C1 segment of cervical spinal cord (tissue), 14 donors: ENCODE data around the gene SDCBP2.

Experiments used
- DNase-seq, 14 donors: peaks; one replicate each; lab custom pipeline; 2025; lab: John Stamatoyannopoulos, UW

The SDCBP2 gene

DNA sequence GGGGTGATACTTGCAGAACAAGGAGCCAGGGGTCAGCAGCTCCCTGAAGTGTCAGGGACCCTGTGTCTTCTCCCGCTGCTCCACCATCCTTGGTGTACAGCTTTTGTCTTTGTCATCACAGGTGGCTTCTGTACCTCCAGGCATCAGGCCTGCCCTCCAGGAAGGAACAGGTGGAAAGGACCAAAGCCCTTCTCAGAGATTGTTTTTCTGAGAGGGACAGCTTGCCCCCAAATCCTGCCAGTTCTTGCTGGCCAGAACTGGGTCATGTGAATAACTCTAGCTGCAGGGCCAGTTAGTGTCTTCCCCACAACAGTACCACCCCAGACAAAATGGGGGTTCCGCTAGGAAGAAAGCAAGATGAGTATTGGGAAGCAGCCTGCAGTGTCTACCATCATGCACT, 31.5 kb downstream of the SDCBP2 start:
- DNase-seq: peak in 1 of 14 donors; percentile 64

DNA sequence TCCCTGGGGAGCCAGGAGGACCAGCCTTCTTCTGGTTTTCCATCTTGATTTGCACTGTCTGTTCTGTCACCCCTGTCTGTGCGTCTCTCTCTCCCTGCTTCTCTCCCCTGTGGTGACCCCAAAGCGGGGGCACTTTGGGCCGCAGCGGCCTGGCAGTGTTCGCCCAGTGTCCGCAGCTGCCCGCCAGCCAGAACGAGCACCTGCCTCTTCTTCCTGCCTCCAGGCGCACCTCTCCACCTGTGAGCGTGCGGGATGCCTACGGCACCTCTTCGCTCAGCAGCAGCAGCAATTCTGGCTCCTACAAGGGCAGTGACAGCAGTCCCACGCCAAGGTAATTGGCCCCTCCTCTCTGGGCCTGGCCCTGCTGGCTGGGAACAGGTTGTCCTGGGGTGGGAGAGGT, 32.0 kb downstream of the SDCBP2 start:
- DNase-seq: no peak

DNA sequence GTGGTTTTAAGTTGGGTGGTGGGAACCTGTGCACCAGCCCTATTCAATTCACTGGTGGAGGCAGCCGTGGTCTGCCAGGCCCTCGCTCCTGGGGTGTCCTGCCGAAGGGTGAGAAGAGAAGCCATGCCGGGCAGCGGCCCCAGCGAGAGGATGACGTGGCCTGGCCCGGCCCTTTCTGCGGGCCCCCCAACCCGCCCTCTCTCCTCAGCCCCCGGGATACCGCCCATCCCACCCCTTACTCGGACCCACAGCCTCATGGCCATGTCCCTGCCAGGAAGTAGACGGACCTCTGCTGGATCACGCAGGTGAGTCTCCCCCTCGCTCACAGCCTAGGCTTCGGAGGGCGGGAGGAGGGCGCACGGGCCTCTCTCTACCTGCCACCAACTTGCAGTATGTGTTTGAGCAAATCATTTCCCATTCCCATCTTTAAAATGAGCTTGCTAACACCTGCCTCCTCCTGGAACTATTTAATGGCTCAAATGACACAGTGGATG, 32.8 kb downstream of the SDCBP2 start:
- no peak for DNase-seq

DNA sequence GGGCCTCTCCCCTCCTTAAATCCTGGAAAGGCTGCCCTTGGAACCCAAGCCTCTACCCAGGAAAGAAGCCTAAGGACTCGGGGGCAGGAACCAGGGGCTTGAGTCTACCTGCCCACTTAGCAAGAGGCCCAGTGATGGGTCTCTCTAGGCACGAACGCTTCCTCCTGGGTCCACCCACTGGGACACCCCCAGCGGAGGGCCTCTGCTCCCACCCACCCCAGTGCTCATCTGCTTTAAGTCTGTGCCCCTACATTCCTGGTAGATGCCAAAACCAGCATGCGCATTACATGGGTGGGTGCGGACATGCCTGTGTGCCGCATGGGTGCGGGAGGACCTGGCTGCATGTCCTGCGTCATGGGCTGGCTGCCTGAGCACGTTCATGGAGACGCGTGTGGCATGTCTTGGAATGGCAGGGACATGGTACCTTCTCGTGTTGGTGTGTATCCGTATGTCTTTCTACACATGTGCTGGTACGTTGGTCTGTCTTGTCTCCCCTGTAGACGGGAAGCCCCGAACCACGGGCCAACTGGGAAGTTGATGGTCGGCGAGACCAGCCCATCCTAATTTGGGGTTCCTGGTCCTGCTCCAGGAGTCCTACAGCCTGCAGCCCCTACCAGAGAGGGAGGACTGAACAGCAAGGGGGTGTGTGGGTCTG, 33.5 kb downstream of the SDCBP2 start:
- no peak for DNase-seq

DNA sequence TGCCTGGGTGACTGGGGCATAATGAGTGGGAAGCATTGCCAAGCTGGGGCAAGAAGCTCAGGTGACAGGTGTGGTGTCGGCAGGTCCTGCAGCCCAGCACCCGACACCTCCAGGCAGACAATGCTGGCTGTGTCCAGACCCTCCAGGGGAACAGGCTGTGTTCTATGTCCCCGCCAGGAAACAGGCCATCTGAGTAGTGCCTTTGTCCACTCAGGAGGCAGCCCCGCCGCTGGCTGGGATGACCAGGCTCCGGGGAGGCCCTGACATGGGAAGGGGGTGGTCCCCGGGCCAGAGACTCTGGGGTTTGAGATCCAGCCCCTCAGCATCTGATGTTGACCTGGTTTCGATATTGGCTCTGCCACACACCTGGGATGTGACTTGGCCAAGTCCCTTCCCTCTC, 34.4 kb downstream of the SDCBP2 start:
- DNase-seq: no peak

DNA sequence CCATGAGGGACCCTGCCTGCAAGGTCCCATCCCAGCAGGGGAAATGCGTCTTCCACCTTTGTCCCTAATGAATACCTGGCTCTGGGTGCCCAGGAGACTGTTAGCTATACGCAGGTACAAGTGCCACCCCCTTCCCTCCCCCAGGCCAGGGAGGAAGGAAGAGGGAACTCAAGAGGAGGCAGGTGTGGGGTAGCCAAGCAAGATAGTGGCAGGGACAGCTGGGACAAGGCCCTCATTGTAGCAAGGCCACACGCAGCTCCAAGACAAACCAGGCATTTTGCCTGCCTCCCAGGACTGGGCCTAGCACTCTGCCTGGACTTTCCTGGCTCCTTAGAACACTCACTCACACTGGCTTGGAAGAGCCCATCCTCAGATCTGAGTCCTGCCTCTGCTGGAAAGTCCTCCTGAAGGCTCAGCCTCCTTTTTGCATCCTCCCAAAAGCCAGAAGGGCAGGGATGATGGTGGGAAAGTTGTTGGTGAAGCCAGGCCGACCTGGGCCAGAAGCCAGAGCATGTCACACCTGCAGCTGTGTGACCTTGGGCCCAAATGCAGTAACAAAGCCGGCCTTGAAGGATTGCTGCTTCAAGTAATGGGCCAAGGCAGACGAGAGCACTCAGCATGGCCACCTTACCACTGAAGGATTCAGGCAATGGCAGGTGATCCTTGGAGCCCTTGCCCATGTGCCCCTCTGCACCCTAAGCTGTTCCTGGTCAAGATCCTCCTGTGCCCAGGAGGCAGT, 35.1 kb downstream of the SDCBP2 start:
- DNase-seq: no peak

DNA sequence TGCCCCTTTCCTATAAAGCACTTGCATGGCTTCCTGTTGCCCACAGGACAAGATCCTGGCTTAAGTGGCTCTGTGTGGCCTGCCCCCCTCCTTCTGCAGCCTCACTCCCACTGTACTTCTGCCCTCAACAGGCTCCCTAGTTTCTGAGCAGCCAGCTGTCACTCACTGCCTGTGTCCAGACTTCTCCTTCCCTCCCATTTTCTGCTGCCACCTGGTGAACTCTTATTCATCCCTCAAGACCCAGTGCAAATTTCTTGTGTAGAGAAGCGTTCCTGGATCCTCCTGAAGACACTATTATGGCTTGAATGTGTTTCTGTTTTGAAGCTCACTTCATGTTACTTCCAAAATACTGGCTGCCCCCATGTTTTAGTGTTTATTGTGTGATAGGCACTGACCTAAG, 36.3 kb downstream of the SDCBP2 start:
- DNase-seq: no peak

DNA sequence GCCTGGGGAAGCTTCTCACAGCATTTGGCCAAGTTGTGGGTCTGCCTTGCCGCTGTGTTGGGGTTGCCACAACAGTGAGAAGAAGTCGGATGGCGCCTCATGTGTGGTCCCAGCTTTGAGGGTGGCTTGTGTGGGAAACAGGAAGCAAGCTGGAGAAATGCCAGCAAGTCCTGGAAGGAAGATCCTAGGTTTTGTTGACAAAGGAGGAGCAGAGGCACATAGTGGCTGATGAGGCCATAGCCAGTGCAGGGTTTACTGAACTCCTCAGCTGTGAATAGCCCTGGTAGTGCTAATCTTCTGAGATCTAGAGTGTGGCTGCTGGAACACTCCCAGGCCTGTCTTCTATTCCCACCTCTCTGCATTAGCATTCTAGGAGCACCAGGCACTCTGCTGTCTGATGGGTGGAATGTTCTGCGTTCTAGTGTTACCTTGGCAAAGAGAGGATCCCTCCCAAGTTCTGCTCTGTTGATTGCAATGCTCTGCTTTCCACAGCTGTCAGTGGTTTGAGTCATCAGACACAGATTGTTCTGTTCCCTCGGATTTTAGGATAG, 37.7 kb downstream of the SDCBP2 start:
- DNase-seq: no peak

DNA sequence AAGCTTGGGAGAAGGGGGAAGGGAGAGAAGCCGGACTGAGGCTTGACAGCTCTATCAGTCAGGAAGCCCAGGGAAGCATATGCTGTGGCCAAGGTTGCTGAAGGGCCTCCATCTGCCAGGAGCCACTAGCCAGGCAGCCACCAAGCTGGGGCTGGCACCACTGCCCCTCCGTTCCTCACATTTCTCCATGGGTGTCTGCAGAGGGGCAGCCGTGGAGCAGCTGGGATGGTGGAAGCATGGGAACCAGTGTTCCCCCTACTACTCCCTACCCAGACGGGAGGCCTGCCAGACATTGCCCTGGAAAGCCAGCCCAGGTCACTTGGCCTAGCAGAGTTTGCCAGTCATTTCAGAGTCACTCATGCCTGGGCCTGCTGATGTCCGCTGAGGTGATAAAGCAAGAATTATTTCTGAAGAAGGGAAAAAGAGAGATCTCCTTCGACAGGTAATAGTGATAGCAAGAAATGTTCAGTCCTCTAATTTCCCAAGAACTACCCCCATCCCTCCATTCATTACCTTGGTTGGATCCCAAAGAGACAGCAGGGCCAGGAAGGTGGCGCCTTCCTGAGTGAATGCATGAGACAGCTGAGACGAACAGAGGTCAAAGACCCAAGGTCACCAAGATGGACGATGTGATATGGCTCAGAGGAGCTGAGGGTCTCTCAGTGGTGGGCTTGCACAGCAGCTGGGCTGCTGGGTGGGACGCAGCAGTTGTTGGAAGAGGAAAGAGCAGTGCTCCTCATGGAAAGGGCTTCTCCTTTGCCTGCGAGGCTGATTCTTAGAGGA, 41.0 kb downstream of the SDCBP2 start:
- DNase-seq: peak in 4 of 14 donors; percentile 10 to 88 (median 40)

DNA sequence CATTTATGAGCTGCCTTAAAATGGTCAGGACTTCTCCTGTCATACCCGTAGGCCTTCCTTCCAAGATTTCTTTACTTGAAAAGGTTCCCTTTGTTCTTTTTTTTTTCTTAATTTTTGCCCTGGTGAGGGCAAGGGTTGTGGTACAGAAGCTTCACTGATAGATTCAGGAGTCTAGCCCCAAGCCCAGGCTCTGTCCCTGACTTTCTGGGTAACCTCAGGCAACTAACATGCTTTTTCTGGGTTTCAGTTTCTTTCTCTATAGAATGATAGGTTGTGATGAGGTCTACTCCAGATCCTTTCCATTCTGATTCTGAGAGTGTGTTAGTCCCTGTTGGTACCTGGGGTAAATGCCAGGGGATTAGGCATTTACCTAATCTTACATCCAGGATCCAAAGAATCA, 41.6 kb downstream of the SDCBP2 start:
- DNase-seq: no peak

DNA sequence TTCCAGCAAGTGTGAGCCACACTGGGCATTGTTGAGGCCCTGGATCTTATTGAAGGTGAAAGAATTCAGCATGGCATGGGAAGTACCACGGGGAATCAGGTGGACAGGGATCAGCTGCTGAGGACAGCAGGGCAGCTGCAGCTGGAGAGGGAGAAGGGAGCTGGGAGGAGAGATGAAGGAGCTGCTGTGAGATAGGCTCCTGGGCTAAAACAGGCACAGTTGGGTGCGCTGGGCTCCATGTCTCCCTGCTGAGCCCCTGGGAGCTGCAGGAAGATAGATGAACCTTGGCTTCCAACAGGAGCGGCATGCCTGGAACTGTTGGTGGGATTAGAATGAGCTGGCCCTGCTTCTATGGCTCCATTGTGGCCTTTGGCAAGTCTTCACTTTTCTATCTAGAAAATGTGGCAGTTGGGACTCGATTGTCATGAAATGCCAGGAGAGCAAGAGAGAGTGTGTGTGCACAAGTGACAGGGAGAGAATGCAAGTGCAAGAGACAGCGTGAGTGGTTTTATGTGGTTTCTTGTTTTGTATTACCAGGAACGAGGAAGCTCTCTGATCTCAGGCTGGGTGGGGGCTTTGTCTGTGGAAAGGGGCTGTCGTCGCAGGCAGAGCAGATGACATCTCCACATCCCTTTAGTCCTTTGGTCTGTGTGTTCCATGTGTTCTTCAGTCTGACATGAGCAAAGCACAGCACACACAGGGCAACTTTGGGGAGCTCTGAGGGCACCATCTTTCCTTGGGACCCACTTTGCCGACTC, 42.5 kb downstream of the SDCBP2 start:
- DNase-seq: peak in 1 of 14 donors; percentile 10

DNA sequence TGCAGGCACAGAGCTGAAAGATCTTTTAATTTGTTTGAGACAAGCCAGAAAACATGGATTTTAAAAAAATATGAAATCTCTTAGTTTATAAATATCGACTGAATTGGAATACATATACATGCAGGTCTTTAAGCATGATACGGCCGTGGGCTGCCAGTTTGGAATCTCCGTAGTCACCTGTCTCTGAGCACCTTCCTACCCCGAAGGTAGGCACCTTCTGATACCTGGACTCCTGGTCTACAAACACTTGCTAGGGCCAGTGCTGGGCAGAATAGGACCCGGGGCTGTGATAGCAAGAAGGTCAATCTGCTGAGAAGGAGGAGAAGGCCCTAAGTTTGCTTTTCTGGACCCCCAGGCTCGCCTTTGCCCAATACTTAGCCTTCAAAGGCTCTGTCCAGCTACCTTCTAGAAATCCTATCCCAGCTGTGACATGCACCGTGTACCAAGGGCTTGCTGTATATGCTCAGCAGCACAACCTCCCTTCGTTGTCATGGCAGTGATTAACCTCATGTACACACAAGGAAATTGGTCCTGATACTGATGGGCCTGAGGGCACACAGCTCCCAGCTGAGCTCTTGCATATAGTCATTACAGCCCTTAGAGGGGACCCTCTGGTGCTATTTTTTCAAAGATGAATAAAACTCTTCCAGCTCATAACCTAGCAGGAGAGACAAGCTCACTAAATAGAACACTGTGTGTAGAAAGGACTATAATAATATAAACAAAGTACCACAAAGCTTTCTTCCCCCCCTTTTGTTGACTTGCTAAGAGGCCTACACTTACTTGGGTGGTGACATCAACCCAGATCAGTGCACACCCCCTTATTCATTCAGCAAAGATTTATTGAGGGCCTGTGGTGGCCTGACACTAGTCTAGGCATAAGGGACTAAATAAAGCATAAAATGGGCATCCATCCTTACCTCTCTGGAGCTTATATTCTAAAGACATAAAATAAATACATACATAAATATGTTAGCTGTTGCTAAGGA, 45.1 kb downstream of the SDCBP2 start:
- no peak for DNase-seq

DNA sequence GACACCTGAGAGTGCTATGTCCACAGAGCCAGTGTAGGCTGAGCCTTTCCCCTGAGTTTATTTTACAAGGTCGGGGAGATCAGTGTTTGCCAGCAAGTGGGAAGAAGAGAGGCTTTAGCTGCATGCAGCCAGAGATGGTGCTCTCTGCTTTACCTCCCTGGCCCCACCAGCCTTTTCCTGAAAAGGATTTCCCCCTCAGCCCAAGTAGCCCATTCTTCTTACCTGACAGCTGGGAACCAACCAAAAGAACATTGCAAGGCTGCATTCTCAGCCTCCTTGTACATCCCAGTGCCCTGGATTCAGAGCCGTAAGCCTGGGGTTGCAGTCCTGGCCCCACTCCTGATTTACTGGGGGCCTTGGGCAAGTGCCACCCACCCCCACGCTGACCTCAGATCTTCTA, 46.0 kb downstream of the SDCBP2 start:
- DNase-seq: no peak

DNA sequence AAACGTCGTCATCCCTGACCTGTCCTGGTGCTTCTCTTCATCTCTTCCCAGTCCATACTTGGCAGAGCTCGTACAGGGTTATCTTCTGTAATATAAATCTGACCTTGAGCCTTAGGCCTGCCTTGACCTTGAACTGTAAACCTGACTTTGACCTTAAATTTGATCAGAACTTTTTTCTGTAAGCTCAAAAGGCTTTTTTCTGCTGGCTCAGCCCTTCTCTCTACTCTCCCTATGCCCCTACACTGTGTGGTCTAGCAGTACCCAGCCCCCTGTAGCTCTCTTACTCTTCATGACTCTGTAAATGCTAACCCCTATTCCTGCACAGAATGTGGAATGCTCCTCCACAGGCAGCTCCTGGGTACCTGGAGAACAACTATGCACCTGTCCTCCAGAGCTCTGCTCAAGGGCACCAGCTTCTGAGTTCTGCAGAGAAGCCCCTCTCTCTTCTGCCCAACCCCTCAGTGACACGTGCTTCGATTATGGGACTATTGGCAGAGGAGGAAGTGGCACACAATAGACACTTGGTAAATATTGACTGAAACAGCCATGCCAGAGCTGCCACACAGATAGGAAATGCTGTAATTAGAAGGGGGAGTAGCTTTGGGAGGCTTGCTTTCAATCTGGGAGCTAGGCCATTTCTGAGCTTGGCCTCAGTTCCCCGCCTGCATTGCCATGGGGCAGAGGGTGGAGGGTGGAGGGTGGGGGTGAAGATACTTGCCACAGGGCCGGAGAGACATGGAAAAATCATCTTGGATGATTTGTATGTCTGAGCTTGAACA, 47.5 kb downstream of the SDCBP2 start:
- no peak for DNase-seq

DNA sequence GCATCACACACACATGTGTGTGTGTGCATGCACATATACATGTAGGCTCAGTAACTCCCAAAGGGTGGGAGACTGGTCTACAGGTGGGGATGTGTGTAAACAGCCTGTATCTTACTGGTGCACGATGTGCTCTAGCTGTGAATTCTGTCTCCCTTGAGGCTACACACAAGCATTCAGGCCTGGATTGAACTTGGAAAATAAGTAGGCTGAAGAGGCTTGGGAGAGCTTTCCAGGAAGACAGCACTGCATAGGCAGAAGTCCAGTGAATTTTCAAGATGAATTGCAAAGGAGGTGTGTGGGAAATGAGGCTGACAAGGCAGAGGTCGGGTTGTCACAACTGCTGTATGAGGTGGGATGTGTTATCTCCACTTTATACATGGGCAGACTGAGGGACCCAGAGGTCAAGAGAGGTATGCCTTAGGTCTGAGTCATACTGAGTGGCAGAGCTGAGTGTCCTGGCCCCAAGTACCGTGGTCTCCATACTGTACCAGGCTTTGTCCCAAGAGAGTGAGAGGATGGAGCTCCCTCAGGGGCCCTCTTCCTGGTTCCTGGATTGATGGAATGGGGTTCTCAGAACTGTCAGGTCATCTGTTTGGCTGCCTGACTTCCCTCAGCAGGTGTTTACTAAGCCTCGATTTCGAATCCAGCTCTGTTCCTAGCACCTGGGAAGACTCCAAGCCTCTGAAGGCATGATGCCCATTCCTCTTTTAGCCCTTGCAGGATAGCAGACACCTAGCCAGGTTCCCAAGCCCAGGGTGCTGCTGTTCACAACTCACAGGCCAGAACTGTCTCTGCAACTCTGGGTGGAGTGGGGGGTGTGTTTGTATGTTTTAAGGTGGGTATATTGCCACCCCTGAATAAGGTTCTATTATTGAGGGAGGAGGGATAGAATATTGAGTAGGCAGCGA, 48.5 kb downstream of the SDCBP2 start:
- DNase-seq: no peak

DNA sequence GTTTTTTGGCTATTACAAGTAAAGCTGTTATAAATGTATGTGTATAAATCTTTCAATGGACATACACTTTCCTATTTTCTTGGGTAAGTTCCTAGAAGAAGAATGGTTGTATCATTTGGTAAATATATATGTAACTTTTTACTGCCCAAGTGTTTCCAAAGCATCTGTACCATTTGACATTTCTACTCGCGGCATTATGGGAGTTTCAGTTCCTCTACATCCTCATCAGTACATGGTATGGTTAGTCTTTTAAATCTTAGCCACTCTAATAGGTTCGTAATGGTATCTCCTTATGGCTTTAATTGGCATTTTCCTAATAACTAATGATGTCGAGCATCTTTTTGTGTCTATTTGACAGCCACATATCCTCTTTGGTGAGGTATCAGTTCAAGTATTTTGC, 49.9 kb downstream of the SDCBP2 start:
- DNase-seq: no peak

DNA sequence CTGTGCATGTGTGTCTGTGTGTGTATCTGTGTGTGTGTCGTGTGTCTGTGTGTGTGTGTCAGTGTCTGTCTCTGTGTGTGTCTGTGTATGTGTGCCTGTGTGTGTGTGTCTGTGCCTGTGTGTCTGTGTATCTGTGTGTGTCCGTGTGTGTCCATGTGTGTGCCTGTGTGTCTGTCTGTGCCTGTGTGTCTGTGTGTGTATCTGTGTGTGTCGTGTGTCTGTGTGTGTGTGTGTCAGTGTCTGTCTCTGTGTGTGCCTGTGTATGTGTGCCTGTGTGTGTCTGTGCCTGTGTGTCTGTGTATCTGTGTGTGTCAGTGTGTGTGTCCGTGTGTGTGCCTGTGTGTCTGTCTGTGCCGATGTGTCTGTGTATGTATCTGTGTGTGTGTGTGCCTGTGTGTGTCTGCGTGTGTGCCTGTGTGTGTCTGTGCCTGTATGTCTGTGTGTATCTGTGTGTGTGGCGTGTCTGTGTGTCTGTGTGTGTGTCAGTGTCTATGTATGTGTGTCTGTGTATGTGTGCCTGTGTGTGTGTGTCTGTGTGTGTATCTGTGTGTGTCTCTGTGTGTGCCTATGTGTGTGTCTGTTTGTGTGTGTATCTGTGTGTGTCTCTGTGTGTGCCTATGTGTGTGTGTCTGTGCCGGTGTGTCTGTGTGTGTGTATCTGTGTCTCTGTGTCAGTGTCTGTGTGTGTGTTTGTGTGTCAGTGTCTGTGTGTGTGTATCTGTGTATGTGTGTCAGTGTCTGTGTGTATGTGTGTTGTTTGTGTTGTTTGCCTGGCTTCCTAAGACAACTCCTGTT, 51.2 kb downstream of the SDCBP2 start:
- no peak for DNase-seq
